Lung (tissue), 12 donors: ENCODE results near the gene EDA. TPM values are rescaled to one million over a fixed set of nuclear protein-coding genes. Genes with fewer than 3 reads are reported as not detected.

ENCODE experiments used
- ATAC-seq: fragments of 200-7000 bp; cut with Tn5 transposase; one replicate; pipeline ENCODE4 v1.9.1; 2020; ENCODE audit warnings: moderate number of reproducible peaks; ENCODE audit not compliant: insufficient read depth, low FRiP score
- DNase-seq, 3 donors: peaks; one replicate each; pipeline ENCODE4 v3.0.0-alpha.2; 2013 to 2017
- H3K27ac ChIP-seq, 2 donors: one replicate each; pipeline ENCODE4 v1.5.1; 2013; ENCODE audit warnings: mild to moderate bottlenecking in 2 of 2, moderate library complexity in 2 of 2, control low read depth in 1 of 2, inconsistent platforms in 1 of 2, low read depth in 1 of 2, low read length in 1 of 2
- H3K27me3 ChIP-seq, 3 donors: one replicate each; pipeline ENCODE4 v1.5.1; 2013; ENCODE audit warnings: low read length in 2 of 3; ENCODE audit not compliant: control insufficient read depth in 3 of 3, insufficient read depth in 3 of 3
- H3K36me3 ChIP-seq, 4 donors: one replicate each; pipeline ENCODE4 v1.5.1; 2013; ENCODE audit warnings: low read length in 4 of 4, mild to moderate bottlenecking in 1 of 4, moderate library complexity in 1 of 4; ENCODE audit not compliant: control insufficient read depth in 4 of 4, insufficient read depth in 4 of 4
- H3K4me1 ChIP-seq, 5 donors: one replicate each; pipeline ENCODE4 v1.5.1; 2013; ENCODE audit warnings: low read length in 5 of 5, mild to moderate bottlenecking in 2 of 5, moderate library complexity in 1 of 5; ENCODE audit not compliant: control insufficient read depth in 5 of 5, insufficient read depth in 5 of 5
- H3K4me3 ChIP-seq: one replicate; pipeline ENCODE4 v1.5.1; 2013; ENCODE audit warnings: mild to moderate bottlenecking, control low read depth, moderate library complexity
- H3K9ac ChIP-seq, 2 donors: one replicate each; pipeline ENCODE4 v1.5.1; 2013; ENCODE audit warnings: low read length in 2 of 2, control low read depth in 1 of 2; ENCODE audit not compliant: insufficient read depth in 1 of 2
- H3K9me3 ChIP-seq, 4 donors: one replicate each; pipeline ENCODE4 v1.5.1; 2013; ENCODE audit warnings: low read length in 3 of 4, mild to moderate bottlenecking in 1 of 4, moderate library complexity in 1 of 4; ENCODE audit not compliant: control insufficient read depth in 4 of 4, insufficient read depth in 3 of 4
- WGBS, 2 donors: extraction: QIAGEN DNeasy Blood & Tissue Kit; methylation state at CpG; one replicate each; pipeline ENCODE4 v1.1.7; 2013; 5-methylcytosine and 5-hydroxymethylcytosine counted together
- polyA plus RNA-seq, 2 donors: library from polyadenylated mRNA; stranded (reverse); fragments of 200-250 nt; gene quantifications; one replicate each; pipeline ENCODE4 v1.2.1, GENCODE V29; 2013
- total RNA-seq, 2 donors: library from RNA; depleted of rRNA in 1 of 2; stranded (reverse); fragments of >200 nt in 1 of 2; gene quantifications; one replicate each; pipeline ENCODE4 v1.2.1, GENCODE V29; 2014 to 2021
- TF ChIP-seq, protein P1 (sequence below): IDR thresholded peaks from 2 replicates; pipeline ENCODE4 v1.5.1; 2012; ENCODE audit warnings: mild to moderate bottlenecking; ENCODE audit errors: control extremely low read depth, extremely low read depth
- donor health status: control.
- donor health status: control.
- donor health status: Bipolar disorder and iron deficiency.
- donor health status: healthy.
- donor health status: DM: yes; HTN: yes; CAD: no.

Gene EDA
- total and polyA plus RNA-seq, 4 donors = 0.93 to 7.9 (median 3.1) TPM

DNA sequence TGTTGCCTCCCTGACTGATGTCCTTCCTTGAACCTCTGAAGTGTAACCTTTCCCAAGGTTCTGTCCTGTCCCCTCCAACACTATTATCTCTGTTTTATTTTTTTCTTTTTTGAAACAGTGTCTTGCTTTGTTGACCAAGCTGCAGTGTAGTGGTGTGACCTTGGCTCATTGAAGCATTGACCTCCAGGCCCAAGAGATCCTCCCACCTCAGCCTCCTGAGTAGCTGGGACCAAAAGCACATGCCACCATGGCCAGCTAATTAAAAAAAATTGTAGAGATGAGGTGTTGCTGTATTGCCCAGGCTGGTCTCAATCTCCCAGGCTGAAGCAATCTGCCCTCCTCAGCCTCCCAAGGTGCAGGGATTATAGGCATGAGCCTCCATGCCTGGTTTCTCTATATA lies 59.0 kb downstream of the EDA start:
- H3K36me3 ChIP-seq = no peaks in the 10 kb centered on the region
- ATAC-seq (no peak), DNase-seq (no peak)
- no peak overlapping the region for H3K4me3 ChIP-seq
- H3K4me1 ChIP-seq = no peaks in the 10 kb centered on the region
- H3K27ac ChIP-seq = no peak overlapping the region
- H3K27me3 ChIP-seq = no peaks in the 10 kb centered on the region
- no peak overlapping the region for H3K9ac ChIP-seq
- TF ChIP-seq, protein P1, sequence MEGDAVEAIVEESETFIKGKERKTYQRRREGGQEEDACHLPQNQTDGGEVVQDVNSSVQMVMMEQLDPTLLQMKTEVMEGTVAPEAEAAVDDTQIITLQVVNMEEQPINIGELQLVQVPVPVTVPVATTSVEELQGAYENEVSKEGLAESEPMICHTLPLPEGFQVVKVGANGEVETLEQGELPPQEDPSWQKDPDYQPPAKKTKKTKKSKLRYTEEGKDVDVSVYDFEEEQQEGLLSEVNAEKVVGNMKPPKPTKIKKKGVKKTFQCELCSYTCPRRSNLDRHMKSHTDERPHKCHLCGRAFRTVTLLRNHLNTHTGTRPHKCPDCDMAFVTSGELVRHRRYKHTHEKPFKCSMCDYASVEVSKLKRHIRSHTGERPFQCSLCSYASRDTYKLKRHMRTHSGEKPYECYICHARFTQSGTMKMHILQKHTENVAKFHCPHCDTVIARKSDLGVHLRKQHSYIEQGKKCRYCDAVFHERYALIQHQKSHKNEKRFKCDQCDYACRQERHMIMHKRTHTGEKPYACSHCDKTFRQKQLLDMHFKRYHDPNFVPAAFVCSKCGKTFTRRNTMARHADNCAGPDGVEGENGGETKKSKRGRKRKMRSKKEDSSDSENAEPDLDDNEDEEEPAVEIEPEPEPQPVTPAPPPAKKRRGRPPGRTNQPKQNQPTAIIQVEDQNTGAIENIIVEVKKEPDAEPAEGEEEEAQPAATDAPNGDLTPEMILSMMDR = no peak
- peaks cover 0 to 9% (median 2%) of the 10 kb centered on the region in 4 donors for H3K9me3 ChIP-seq

DNA sequence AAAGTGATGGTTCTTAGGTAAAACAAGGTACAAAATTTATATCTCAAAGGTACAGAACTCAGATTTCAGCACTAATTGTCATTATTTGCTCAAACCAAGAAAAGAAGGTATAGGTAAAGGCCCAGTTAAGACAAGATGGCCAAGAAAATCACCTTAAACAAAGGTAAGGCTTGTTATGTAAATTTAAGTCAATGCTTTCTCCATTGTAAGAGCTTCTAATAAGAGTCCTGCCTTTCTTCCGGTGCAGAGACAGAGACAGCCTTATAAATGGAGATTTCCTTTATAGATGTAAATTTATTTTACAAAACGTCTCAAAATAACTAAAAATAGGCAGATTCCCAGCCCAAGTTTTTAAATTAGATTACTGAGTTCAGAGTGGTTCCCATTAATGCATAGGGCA lies 89.9 kb downstream of the EDA start:
- DNase-seq (no peak), ATAC-seq (no peak)
- H3K9ac ChIP-seq = no peak overlapping the region
- H3K36me3 ChIP-seq = no peaks in the 10 kb centered on the region
- H3K27me3 ChIP-seq = peaks cover 0 to 3% (median 0%) of the 10 kb centered on the region in 3 donors
- TF ChIP-seq, protein P1 = no peak
- no peak overlapping the region for H3K27ac ChIP-seq
- H3K9me3 ChIP-seq = peaks cover 0 to 3% (median 0%) of the 10 kb centered on the region in 4 donors
- WGBS, 2 donors = 49 to 57% methylated on average over 2 of the region's 2 CpGs
- H3K4me1 ChIP-seq = no peaks in the 10 kb centered on the region
- H3K4me3 ChIP-seq = no peak overlapping the region

DNA sequence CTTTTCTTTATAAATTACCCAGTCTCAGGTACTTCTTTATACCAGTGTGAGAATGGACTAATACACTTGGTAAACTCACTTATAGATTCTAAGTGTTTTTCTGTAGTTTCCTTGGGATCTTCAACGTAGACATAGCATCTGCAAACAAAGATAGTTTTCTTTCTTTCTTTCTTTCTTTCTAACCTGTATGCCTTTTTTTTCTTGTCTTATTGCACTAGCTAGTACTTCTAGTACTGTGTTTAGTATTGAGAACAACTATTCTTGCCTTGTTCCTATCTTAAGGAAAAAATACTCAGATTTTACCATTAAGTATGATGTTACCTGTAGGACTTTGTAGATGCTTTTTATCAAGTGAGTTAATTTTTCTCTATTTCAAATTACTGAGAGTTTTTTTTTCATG lies 102.2 kb downstream of the EDA start:
- TF ChIP-seq, protein P1 = no peak
- H3K9me3 ChIP-seq = peaks cover 0 to 21% (median 3%) of the 10 kb centered on the region in 4 donors
- 82 to 90% methylated on average over 1 of the region's 1 CpG for WGBS, 2 donors
- no peak for DNase-seq
- no peak overlapping the region for H3K4me3 ChIP-seq
- H3K4me1 ChIP-seq = no peaks in the 10 kb centered on the region
- H3K9ac ChIP-seq = no peak overlapping the region
- no peaks in the 10 kb centered on the region for H3K27me3 ChIP-seq
- ATAC-seq = no peak
- no peaks in the 10 kb centered on the region for H3K36me3 ChIP-seq
- no peak overlapping the region for H3K27ac ChIP-seq

DNA sequence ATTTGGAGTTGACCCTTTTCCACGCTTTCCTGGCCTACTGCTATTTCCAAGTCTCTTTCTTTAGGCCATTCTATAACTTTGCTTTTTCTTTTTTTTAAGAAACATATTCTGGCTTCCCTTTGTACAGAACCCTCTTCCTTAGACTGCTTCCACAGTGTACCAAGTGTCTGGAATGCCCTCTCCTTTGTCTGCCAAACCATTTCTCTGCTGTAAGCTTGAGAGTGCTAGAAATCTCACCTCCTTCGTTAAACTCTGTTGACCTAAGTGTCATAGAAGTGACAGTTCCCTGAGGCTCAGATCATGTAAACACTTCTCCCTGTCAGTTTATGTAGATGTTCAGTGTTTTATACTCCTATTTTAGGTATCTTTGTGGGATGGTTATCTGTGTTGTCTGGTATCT lies 108.4 kb downstream of the EDA start:
- Histone ChIP-seq H3K9ac (no peak overlapping the region), H3K27ac (no peak overlapping the region), H3K27me3 (no peaks in the 10 kb centered on the region), H3K4me3 (no peak overlapping the region), H3K4me1 (no peaks in the 10 kb centered on the region), H3K36me3 (no peaks in the 10 kb centered on the region), H3K9me3 (peaks cover 0 to 4% (median 1%) of the 10 kb centered on the region in 4 donors)
- no peak for ATAC-seq
- no peak for DNase-seq
- WGBS, 2 donors = 50 to 57% methylated on average over 2 of the region's 2 CpGs
- TF ChIP-seq, protein P1 = no peak
